Endodermal cell (in vitro differentiated cells): ENCODE measurements around the gene HSD11B2. TPM values are rescaled to one million over a fixed set of nuclear protein-coding genes. Genes with fewer than 3 reads are reported as not detected.

Experiments used
- DNase-seq: peaks from one replicate; pipeline ENCODE4 v3.0.0-alpha.2; 2017
- H3K27ac ChIP-seq: 2 replicates; pipeline ENCODE4 v1.5.1; 2013; ENCODE audit warnings: mild to moderate bottlenecking, low read depth, low read length, moderate library complexity
- H3K27me3 ChIP-seq: 2 replicates; pipeline ENCODE4 v1.6.1; 2013; ENCODE audit warnings: mild to moderate bottlenecking, low read length, moderate library complexity; ENCODE audit not compliant: insufficient read depth, control insufficient read depth, poor library complexity, severe bottlenecking
- H3K36me3 ChIP-seq: 2 replicates; pipeline ENCODE4 v1.7.0; 2013; ENCODE audit warnings: mild to moderate bottlenecking, low read length, moderate library complexity; ENCODE audit not compliant: control insufficient read depth, insufficient read depth
- H3K4me1 ChIP-seq: one replicate; pipeline ENCODE4 v1.7.0; 2013; ENCODE audit warnings: low read length; ENCODE audit not compliant: control insufficient read depth, insufficient read depth
- H3K4me3 ChIP-seq: 2 replicates; pipeline ENCODE4 v1.5.1; 2013; ENCODE audit warnings: mild to moderate bottlenecking, low read length, moderate library complexity
- H3K9ac ChIP-seq: 2 replicates; pipeline ENCODE4 v1.6.1; 2013; ENCODE audit warnings: mild to moderate bottlenecking, low read length, moderate library complexity; ENCODE audit not compliant: poor library complexity, severe bottlenecking; ENCODE audit errors: extremely low read depth
- H3K9me3 ChIP-seq: 2 replicates; pipeline ENCODE4 v1.6.1; 2013; ENCODE audit warnings: mild to moderate bottlenecking, low read length, moderate library complexity; ENCODE audit not compliant: control insufficient read depth
- H3K27ac Mint-ChIP-seq: 2 replicates; pipeline ENCODE4 v1.8.0; 2020; ENCODE audit warnings: mixed read lengths
- H3K27me3 Mint-ChIP-seq: 2 replicates; pipeline ENCODE4 v1.8.0; 2021; ENCODE audit warnings: mild to moderate bottlenecking, mixed read lengths; ENCODE audit not compliant: insufficient read depth
- H3K36me3 Mint-ChIP-seq: 2 replicates; pipeline ENCODE4 v1.8.0; 2020; ENCODE audit warnings: low read depth, mixed read lengths
- H3K4me1 Mint-ChIP-seq: 2 replicates; pipeline ENCODE4 v1.8.0; 2020; ENCODE audit warnings: mixed read lengths
- H3K4me3 Mint-ChIP-seq: 2 replicates; pipeline ENCODE4 v1.8.0; 2020; ENCODE audit warnings: mild to moderate bottlenecking, moderate library complexity, mixed read lengths
- H3K9me3 Mint-ChIP-seq: 2 replicates; pipeline ENCODE4 v1.8.0; 2020; ENCODE audit warnings: mild to moderate bottlenecking, mixed read lengths
- CTCF ChIP-seq: fragments of 200-600 bp; sonication (generic); conservative IDR thresholded peaks from 2 replicates; pipeline ENCODE4 v1.5.0; 2021; ENCODE audit warnings: antibody characterized with exemption, mild to moderate bottlenecking
- WGBS, 2 experiments: methylation state at CpG; one replicate each; pipeline versions ENCODE4 v1.1.5 to v1.1.7; 2013; ENCODE audit warnings: missing lambda C conversion rate in 2 of 2, mixed read lengths in 1 of 2; ENCODE audit not compliant: insufficient coverage in 1 of 2, insufficient read length in 1 of 2; 5-methylcytosine and 5-hydroxymethylcytosine counted together
- total RNA-seq, 2 donors: library from RNA; stranded (reverse); fragmentation: NEBNext Ultra II Directional in 1 of 2; extraction: Animal tissue kit (Norgen Biotek cat#: 25700) in 1 of 2; gene quantifications; 2 replicates in 1 of 2; 3 replicates in 1 of 2; pipeline ENCODE4 v1.2.1, GENCODE V29; 2021

Gene HSD11B2
- total RNA-seq, 2 donors from 2014 or later: 10.4 to 14.7 TPM

GRCh38 chr16:67395458-67396158, 35.3 kb upstream of the HSD11B2 start:
- Mint-ChIP-seq H3K27me3 (peaks cover 71% of the 10 kb centered on the region), H3K4me1 (peaks cover 3% of the 10 kb centered on the region), H3K36me3 (no peaks in the 10 kb centered on the region), H3K27ac (no peak overlapping the region), H3K4me3 (no peak overlapping the region), H3K9me3 (no peaks in the 10 kb centered on the region)
- Histone ChIP-seq H3K4me3 (no peak overlapping the region), H3K9ac (no peak overlapping the region), H3K4me1 (peaks cover 13% of the 10 kb centered on the region), H3K27ac (peak overlapping the region; percentile 90), H3K36me3 (no peaks in the 10 kb centered on the region), H3K9me3 (no peaks in the 10 kb centered on the region), H3K27me3 (peaks cover 44% of the 10 kb centered on the region)
- no peak for TF ChIP-seq CTCF
- DNase-seq: no peak
- WGBS, 2 experiments: 65 to 76% methylated on average over 10 to 13 of the region's 13 CpGs

DNA sequence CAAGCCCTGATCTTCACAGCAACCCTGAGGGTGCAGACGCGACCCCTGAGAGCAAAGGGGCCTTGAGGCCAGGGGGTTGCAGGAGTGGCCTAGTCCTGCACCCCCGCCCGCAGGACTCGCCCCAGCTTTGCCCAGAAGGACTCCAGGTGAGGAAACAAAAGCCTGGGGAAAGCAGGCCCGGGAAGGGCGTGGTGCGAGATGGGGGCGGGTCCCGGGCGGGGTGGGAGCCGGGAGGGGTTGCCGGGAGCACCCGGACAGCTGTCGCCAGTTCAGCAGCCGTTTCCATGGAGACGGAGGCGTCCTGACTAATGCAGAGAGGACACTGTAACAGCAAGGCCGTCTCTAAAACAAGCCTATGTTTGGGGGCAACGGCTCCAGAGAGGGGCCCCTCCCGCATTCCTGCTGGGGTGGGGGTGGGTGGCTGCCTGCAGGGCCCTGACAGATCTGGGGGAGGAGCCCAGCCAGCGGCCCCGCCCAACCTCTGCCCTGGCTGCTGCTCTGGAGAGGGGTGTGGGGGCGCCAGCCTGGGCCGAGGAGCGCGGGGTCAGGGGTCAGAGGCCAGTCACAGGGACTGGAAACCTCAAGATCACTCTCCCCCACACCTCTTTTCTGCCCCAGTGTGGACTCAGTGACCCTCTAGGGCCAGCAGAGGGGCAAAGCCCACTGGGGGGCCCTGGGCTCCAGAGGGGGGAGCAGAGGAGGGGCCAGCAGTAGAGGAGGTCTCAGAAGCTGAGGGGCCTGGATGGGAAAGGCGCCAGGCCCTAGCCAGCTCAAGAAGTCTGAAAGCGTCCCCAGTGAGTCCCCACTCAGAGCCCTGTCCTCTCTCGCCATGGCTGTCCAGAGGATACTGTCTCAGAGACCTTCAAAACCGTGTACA, 34.5 kb upstream of the HSD11B2 start:
- H3K36me3 Mint-ChIP-seq: no peaks in the 10 kb centered on the region
- H3K9me3 Mint-ChIP-seq: no peaks in the 10 kb centered on the region
- Histone ChIP-seq H3K27me3 (peaks cover 44% of the 10 kb centered on the region), H3K9me3 (no peaks in the 10 kb centered on the region), H3K4me1 (peaks cover 13% of the 10 kb centered on the region), H3K27ac (peak overlapping the region; percentile 90), H3K36me3 (no peaks in the 10 kb centered on the region), H3K9ac (no peak overlapping the region), H3K4me3 (no peak overlapping the region)
- peaks cover 66% of the 10 kb centered on the region for H3K27me3 Mint-ChIP-seq
- TF ChIP-seq CTCF: no peak
- WGBS, 2 experiments: 24 to 31% methylated on average over 20 to 27 of the region's 31 CpGs
- peaks cover 3% of the 10 kb centered on the region for H3K4me1 Mint-ChIP-seq
- H3K4me3 Mint-ChIP-seq: no peak overlapping the region
- DNase-seq: peak; percentile 94
- no peak overlapping the region for H3K27ac Mint-ChIP-seq

- Mint-ChIP-seq H3K27ac (no peak overlapping the region), H3K4me3 (no peak overlapping the region), H3K27me3 (peaks cover 63% of the 10 kb centered on the region), H3K36me3 (no peaks in the 10 kb centered on the region), H3K9me3 (no peaks in the 10 kb centered on the region), H3K4me1 (peaks cover 3% of the 10 kb centered on the region)
- H3K27ac ChIP-seq: peak overlapping the region; percentile 90
- no peak overlapping the region for H3K9ac ChIP-seq
- no peaks in the 10 kb centered on the region for H3K9me3 ChIP-seq
- H3K36me3 ChIP-seq: no peaks in the 10 kb centered on the region
- 89 to 92% methylated on average over 6 to 15 of the region's 15 CpGs for WGBS, 2 experiments
- no peak for DNase-seq
- no peak overlapping the region for H3K4me3 ChIP-seq
- peaks cover 38% of the 10 kb centered on the region for H3K27me3 ChIP-seq
- H3K4me1 ChIP-seq: peaks cover 13% of the 10 kb centered on the region
- no peak for TF ChIP-seq CTCF
These were observed 33.7 kb upstream of the HSD11B2 start for GRCh38 chr16:67397036-67397801.
